Retina (tissue), 1 donor: ENCODE data around the gene RER1.
A peak's percentile ranks its signal among the peaks of the same experiment; 100 is the strongest.

Experiments
- DNase-seq: peaks from one replicate; pipeline ENCODE4 v3.0.0-alpha.2; 2016

The RER1 gene

GRCh38 chr1:2354511-2355372 lies 36.9 kb upstream of the RER1 start:
- DNase-seq = peak; percentile 28

- DNase-seq = peak; percentile 21
Measured at GRCh38 chr1:2355373-2356261, 36.0 kb upstream of the RER1 start.

GRCh38 chr1:2356401-2356800 lies 35.2 kb upstream of the RER1 start:
- peak; percentile 1 for DNase-seq

GRCh38 chr1:2356911-2357845 lies 34.5 kb upstream of the RER1 start:
- peak; percentile 16 for DNase-seq

- DNase-seq = no peak
Measured at GRCh38 chr1:2358072-2358471, 33.6 kb upstream of the RER1 start.

- no peak for DNase-seq
Measured at GRCh38 chr1:2358651-2359640, 32.7 kb upstream of the RER1 start.

- DNase-seq = no peak
Measured at GRCh38 chr1:2360588-2361364, 30.9 kb upstream of the RER1 start.

GRCh38 chr1:2363847-2364513 lies 27.7 kb upstream of the RER1 start:
- no peak for DNase-seq

GRCh38 chr1:2368053-2368744 lies 23.4 kb upstream of the RER1 start:
- no peak for DNase-seq

- DNase-seq = no peak
Measured at GRCh38 chr1:2372551-2373490, 18.8 kb upstream of the RER1 start.

- DNase-seq = no peak
Measured at GRCh38 chr1:2373551-2374251, 17.9 kb upstream of the RER1 start.

- no peak for DNase-seq
Measured at GRCh38 chr1:2374252-2375155, 17.1 kb upstream of the RER1 start.

GRCh38 chr1:2375246-2375922 lies 16.3 kb upstream of the RER1 start:
- DNase-seq = no peak

GRCh38 chr1:2375923-2376260 lies 15.7 kb upstream of the RER1 start:
- no peak for DNase-seq

GRCh38 chr1:2376261-2376741 lies 15.3 kb upstream of the RER1 start:
- no peak for DNase-seq
